ENCODE measurements around the gene MUC21.

The MUC21 gene

DNA sequence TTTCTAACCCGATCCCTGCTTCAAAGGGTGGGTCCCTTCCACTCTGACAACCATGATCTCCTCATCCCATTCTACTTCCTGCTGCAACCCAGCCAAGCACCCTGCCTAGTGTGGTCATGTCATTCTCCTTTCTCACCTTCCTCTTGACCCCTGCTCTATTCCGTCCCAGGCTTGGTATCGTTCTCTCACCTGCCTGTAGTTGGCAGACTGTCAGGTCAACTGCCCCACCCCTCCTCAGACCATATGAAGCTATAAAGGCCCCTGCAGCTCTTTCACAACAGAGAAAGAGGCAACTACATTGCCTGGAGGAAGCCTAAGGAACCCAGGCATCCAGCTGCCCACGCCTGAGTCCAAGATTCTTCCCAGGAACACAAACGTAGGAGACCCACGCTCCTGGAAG, at the start of gene MUC21:
Gene MUC21, plus strand, starts transcription at position 280 of the 400 bp plus-strand sequence. CDS start 241 bp downstream, outside the sequence.
- no peaks in the 10 kb centered on the region for H3K36me3 Mint-ChIP-seq (ENCODE audit: low read depth)
- H3K4me3 Mint-ChIP-seq: no peak within 1 kb of the TSS
- H3K27me3 Mint-ChIP-seq (ENCODE audit: low read depth): peaks cover 29% of the 10 kb centered on the region
- H3K4me1 Mint-ChIP-seq (ENCODE audit: low read depth): peaks cover 5% of the 10 kb centered on the region
- H3K9me3 Mint-ChIP-seq: no peaks in the 10 kb centered on the region
- no peak within 1 kb of the TSS for H3K27ac Mint-ChIP-seq

DNA sequence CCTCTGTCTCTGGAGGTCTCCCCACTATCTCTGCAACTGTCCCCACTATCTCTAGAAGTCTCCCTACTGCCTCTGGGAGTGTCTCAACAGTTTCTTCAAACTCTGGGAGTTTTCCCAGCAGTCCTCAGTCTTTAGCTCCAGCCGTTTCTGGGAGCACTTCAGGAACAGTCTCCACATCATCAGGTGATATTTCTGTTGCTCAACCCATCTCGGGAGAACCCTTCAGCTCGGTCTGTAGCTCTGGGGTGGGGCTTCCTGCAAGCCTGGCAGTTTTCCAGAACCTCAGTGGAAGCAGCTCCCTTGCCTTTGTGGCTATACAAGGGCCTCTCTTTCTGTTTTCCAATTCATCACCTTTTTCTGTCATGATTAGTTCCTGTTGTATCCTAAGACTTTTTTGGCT, 48.5 kb upstream of the MUC21 start:
- H3K9me3 Mint-ChIP-seq: no peaks in the 10 kb centered on the region
- H3K27ac Mint-ChIP-seq: no peak overlapping the region
- no peaks in the 10 kb centered on the region for H3K4me1 Mint-ChIP-seq (ENCODE audit: low read depth)
- no peak overlapping the region for H3K4me3 Mint-ChIP-seq
- no peaks in the 10 kb centered on the region for H3K36me3 Mint-ChIP-seq (ENCODE audit: low read depth)
- H3K27me3 Mint-ChIP-seq (ENCODE audit: low read depth): peaks cover 18% of the 10 kb centered on the region

DNA sequence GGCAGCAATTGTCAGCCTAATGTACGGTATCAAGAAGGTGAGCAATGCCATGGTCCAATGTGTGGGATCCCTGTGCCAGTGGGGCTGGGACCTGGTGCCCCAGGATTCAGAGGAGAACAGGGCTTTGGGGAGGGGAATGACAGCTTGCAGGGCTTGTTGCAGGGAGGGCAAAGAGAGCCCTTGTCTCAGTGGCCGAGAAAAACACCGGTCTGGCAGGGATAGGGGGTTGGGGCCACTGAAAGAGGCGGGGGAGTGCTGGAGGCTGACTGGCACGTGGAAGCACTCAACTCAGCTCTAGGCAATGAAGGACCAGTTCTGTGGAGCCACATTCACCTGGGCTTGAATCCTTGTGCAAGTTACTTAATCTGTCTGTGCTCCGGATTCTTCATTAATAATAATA, 46.3 kb upstream of the MUC21 start:
- no peaks in the 10 kb centered on the region for H3K9me3 Mint-ChIP-seq
- peaks cover 35% of the 10 kb centered on the region for H3K27me3 Mint-ChIP-seq (ENCODE audit: low read depth)
- no peak overlapping the region for H3K27ac Mint-ChIP-seq
- no peaks in the 10 kb centered on the region for H3K4me1 Mint-ChIP-seq (ENCODE audit: low read depth)
- H3K36me3 Mint-ChIP-seq (ENCODE audit: low read depth): no peaks in the 10 kb centered on the region
- no peak overlapping the region for H3K4me3 Mint-ChIP-seq

DNA sequence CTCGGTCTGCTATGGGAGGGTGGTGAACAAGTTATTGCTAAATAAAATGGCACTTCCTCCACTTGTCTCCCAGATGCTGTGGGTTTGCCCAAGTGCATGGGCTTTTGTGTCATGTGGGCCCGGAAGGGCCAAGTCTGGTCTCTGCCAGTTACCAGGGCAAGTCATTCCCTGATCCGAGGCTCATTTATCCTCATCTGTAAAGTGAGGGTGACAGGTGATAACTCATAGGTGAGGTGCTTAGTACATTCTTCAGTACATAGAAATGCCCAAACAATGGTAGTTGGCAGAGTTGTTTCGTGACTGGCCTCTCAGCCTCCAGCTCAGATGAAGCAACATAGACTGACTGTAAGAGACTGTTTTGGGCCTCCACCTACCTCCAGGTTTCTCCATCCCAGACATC, 44.8 kb upstream of the MUC21 start:
- no peaks in the 10 kb centered on the region for H3K9me3 Mint-ChIP-seq
- H3K27me3 Mint-ChIP-seq (ENCODE audit: low read depth): peaks cover 49% of the 10 kb centered on the region
- no peaks in the 10 kb centered on the region for H3K4me1 Mint-ChIP-seq (ENCODE audit: low read depth)
- H3K36me3 Mint-ChIP-seq (ENCODE audit: low read depth): no peaks in the 10 kb centered on the region
- no peak overlapping the region for H3K27ac Mint-ChIP-seq
- H3K4me3 Mint-ChIP-seq: no peak overlapping the region

DNA sequence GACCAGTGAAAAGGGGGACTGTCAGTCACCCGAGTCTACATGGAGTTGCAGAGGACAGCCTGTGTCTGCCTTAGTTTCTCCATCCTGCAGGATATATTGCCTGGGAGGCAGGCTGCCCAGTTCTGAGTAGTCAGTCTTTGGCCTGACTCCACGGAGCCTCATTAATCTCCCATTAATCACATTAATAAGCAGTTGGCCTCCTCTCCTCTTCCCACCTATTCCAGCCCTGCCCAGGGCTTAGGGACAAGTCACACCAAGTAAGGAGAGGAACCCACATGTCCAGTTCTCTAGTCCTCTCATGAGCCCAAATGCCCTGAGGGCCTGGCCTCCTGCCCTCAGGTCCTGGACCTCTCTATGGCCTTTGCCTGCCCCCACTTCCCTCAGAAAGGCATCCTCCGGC, 44.0 kb upstream of the MUC21 start:
- Mint-ChIP-seq H3K27ac (no peak overlapping the region), H3K4me1 (ENCODE audit: low read depth) (no peaks in the 10 kb centered on the region), H3K36me3 (ENCODE audit: low read depth) (no peaks in the 10 kb centered on the region), H3K27me3 (ENCODE audit: low read depth) (peaks cover 55% of the 10 kb centered on the region), H3K9me3 (no peaks in the 10 kb centered on the region), H3K4me3 (no peak overlapping the region)

DNA sequence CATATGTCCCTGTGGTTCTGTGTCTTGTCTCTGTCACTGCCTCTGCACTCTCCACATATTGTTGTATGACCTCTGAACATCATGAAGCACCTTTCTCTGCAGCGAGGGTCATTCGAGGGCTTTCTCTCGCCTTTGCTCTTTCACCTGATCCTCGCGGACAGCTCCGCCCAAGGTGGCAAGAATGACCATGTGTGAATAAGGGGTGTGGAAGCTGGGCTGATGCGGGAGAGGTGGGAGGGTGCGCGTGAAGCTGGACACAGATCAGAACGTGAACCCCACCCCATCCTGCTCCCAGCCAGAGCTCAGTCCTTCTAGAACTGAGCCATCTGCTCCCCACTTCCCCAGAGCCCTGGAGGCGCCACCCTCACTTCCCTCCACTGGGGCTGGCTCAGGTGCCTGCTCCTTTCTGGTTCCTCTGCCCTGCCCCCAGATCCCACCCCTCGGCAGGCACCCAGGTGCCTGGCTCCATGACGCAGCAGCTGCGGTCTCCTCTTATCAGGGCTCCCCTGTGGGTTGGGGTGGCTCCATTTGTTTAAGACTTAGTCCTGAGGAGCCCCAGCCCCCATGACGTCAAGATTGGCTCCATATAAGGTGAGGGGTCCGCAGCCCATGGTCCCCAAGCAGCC, 43.0 kb upstream of the MUC21 start, which contains the start of gene MUCL3:
Gene MUCL3, plus strand, starts transcription at position 613 of the 626 bp plus-strand sequence. CDS start 27 bp downstream, outside the sequence.
- H3K27me3 Mint-ChIP-seq (ENCODE audit: low read depth): peaks cover 61% of the 10 kb centered on the region
- no peaks in the 10 kb centered on the region for H3K4me1 Mint-ChIP-seq (ENCODE audit: low read depth)
- H3K36me3 Mint-ChIP-seq (ENCODE audit: low read depth): no peaks in the 10 kb centered on the region
- no peaks in the 10 kb centered on the region for H3K9me3 Mint-ChIP-seq
- no peak within 1 kb of the TSS for H3K4me3 Mint-ChIP-seq
- H3K27ac Mint-ChIP-seq: no peak within 1 kb of the TSS

DNA sequence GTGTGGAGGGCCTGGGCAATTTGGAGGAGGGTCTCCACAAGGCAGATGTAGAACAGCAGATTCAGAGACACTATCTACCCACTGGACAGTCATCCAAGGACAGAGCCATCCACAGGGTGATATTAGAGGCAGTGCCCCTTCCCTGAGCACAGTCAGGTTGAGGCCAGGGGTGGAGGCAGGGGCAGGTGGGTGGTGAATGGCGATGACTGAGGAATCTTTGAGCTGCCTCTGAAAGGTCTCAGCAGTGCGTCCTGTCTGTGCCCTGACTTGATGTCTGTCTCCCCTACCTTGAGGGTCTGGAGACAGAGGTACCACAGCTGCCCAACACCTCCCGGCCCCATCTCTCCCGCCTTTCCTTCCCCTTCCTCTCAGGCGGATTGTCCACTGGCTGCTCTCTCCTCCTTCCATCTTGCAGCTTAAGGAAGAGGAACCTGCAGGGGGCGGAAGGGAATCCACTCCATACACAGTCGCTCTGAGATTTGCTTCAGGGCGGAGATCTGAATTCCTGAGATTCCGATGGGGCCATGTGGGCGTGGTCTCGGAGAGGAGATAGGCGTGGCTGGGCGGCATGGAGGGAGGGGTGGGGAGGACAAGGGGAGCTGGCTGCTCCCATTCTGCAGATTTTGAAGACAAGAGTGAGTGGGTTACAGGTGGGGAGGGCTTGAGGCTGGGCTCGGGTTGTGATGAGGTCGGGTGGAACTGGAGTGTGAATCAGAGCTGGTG, 41.0 kb upstream of the MUC21 start:
- no peaks in the 10 kb centered on the region for H3K9me3 Mint-ChIP-seq
- no peak overlapping the region for H3K27ac Mint-ChIP-seq
- H3K4me1 Mint-ChIP-seq (ENCODE audit: low read depth): no peaks in the 10 kb centered on the region
- peaks cover 71% of the 10 kb centered on the region for H3K27me3 Mint-ChIP-seq (ENCODE audit: low read depth)
- no peak overlapping the region for H3K4me3 Mint-ChIP-seq
- no peaks in the 10 kb centered on the region for H3K36me3 Mint-ChIP-seq (ENCODE audit: low read depth)

DNA sequence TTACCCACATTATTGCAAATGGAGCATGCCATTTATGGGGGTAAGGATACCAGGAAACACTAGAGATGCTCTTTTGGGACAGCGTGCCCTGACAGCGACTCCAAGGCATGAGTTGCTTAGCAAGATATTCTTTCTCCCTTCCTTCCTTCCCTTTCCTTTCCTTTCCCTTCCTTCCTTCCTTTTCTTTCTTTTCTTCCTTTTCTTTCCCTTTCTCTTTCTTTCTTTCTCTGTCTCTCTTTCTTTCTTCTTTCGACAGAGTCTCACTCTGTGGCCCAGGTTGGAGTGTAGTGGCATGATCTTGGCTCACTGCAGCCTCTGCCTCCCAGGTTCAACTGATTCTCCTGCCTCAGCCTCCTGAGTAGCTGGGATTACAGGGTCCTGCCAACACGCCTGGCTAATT, 39.5 kb upstream of the MUC21 start:
- H3K27me3 Mint-ChIP-seq (ENCODE audit: low read depth): peaks cover 80% of the 10 kb centered on the region
- no peaks in the 10 kb centered on the region for H3K4me1 Mint-ChIP-seq (ENCODE audit: low read depth)
- no peak overlapping the region for H3K27ac Mint-ChIP-seq
- H3K9me3 Mint-ChIP-seq: no peaks in the 10 kb centered on the region
- H3K4me3 Mint-ChIP-seq: no peak overlapping the region
- H3K36me3 Mint-ChIP-seq (ENCODE audit: low read depth): no peaks in the 10 kb centered on the region

DNA sequence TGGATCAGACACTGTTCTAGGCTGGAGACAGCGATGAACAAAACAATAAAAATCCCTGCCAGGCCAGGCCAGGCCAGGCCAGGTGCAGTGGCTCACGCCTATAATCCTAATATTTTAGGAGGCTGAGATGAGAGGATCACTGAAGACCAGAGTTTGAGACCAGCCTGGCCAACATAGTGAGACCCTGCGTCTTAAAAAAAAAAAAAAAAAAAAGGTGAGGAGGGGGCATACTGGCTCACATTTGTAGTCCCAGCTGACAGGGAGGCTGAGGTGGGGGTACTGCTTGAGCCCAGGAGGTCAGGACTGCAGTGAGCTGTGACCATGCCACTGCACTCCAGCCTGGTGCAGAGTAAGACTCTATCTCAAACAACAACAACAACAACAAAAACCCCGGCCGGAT, 38.2 kb upstream of the MUC21 start:
- peaks cover 86% of the 10 kb centered on the region for H3K27me3 Mint-ChIP-seq (ENCODE audit: low read depth)
- H3K4me3 Mint-ChIP-seq: no peak overlapping the region
- H3K36me3 Mint-ChIP-seq (ENCODE audit: low read depth): no peaks in the 10 kb centered on the region
- no peaks in the 10 kb centered on the region for H3K9me3 Mint-ChIP-seq
- no peaks in the 10 kb centered on the region for H3K4me1 Mint-ChIP-seq (ENCODE audit: low read depth)
- no peak overlapping the region for H3K27ac Mint-ChIP-seq

DNA sequence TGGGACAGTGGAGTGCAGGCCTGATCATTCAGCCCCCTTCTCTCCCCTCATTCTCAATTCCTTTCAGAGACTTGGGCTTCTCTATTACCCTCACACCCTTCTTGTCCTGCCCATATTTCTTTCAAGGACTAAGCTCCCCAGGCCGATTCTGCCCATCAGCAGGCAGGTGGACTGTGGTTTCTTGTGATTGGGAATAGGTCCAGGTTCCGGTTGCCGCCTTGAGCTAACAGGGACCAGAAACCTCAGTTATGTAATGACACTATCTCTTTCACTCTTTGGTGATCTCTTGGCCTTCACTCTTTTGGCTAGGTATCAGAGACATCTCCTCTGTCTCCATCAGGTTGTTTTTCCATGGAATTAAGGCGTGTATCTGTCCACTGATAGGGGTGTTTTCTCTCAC, 36.3 kb upstream of the MUC21 start:
- Mint-ChIP-seq H3K36me3 (ENCODE audit: low read depth) (no peaks in the 10 kb centered on the region), H3K27me3 (ENCODE audit: low read depth) (peaks cover 89% of the 10 kb centered on the region), H3K4me3 (no peak overlapping the region), H3K9me3 (no peaks in the 10 kb centered on the region), H3K27ac (no peak overlapping the region), H3K4me1 (ENCODE audit: low read depth) (peaks cover 3% of the 10 kb centered on the region)

DNA sequence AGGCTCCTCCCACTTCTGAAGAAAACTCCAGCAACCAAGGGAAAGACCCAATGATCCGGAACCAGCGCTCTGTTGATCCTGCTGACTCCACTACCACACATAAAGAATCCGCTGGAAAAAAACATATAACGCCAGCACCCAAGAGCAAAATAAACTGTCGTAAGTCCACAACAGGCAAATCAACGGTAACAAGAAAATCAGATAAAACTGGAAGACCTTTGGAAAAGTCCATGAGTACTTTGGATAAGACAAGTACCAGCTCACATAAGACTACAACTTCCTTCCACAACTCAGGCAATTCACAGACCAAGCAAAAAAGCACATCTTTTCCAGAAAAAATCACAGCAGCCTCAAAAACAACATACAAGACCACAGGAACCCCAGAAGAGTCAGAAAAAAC, 34.7 kb upstream of the MUC21 start:
- Mint-ChIP-seq H3K9me3 (no peaks in the 10 kb centered on the region), H3K4me3 (no peak overlapping the region), H3K27me3 (ENCODE audit: low read depth) (peaks cover 88% of the 10 kb centered on the region), H3K36me3 (ENCODE audit: low read depth) (no peaks in the 10 kb centered on the region), H3K4me1 (ENCODE audit: low read depth) (peaks cover 3% of the 10 kb centered on the region), H3K27ac (no peak overlapping the region)

DNA sequence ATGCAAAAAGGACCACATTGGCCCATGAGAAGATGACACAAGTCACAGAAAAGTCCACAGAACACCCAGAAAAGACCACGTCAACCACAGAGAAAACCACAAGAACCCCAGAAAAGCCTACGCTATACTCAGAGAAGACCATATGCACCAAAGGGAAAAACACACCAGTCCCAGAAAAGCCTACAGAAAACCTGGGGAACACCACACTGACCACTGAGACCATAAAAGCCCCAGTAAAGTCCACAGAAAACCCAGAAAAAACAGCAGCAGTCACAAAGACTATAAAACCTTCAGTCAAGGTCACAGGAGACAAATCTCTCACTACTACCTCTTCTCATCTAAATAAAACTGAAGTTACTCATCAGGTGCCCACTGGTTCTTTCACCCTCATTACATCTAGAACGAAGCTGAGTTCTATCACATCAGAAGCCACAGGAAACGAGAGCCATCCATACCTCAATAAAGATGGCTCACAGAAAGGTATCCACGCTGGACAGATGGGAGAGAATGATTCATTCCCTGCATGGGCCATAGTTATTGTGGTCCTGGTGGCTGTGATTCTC, 31.5 kb upstream of the MUC21 start:
- Mint-ChIP-seq H3K27ac (no peak overlapping the region), H3K36me3 (ENCODE audit: low read depth) (no peaks in the 10 kb centered on the region), H3K4me1 (ENCODE audit: low read depth) (peaks cover 8% of the 10 kb centered on the region), H3K4me3 (no peak overlapping the region), H3K9me3 (no peaks in the 10 kb centered on the region), H3K27me3 (ENCODE audit: low read depth) (peaks cover 92% of the 10 kb centered on the region)

DNA sequence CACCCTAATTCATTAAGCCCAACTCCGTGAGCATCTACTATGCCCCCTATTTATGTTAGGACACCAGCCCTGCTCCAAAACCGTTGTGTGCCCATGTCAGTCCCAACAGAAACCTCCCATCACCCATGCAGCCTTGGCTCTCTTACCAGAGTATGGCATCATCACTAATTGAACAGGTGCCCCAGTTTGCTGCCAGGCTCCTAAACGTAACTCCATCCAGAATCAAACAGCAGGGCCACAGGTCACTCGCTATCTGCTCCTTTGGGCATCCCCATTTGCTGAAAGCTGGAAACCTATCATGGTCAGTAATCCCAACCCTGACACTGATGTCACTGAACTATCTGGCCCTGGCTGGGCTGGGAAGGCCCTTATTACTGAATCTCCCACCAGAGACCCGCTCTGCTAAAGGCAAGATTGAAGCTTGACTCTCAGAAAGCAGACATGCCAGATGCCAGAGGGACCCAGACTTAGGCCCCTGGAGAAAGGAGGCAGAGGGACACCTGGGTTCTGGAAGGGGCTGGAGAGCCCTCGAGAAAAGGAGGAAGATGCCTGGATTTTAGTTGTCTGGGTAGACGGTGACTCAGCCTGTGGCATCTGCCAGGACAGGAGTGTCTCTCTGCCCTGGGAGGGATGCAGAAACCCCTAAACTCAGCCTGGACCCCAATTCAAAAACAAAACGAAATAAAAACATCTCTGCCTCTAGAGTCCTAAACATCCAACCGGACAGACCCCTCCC, 28.7 kb upstream of the MUC21 start:
- H3K9me3 Mint-ChIP-seq: no peaks in the 10 kb centered on the region
- peaks cover 8% of the 10 kb centered on the region for H3K4me1 Mint-ChIP-seq (ENCODE audit: low read depth)
- H3K4me3 Mint-ChIP-seq: peak overlapping the region; percentile 57
- peaks cover 86% of the 10 kb centered on the region for H3K27me3 Mint-ChIP-seq (ENCODE audit: low read depth)
- H3K36me3 Mint-ChIP-seq (ENCODE audit: low read depth): no peaks in the 10 kb centered on the region
- no peak overlapping the region for H3K27ac Mint-ChIP-seq

DNA sequence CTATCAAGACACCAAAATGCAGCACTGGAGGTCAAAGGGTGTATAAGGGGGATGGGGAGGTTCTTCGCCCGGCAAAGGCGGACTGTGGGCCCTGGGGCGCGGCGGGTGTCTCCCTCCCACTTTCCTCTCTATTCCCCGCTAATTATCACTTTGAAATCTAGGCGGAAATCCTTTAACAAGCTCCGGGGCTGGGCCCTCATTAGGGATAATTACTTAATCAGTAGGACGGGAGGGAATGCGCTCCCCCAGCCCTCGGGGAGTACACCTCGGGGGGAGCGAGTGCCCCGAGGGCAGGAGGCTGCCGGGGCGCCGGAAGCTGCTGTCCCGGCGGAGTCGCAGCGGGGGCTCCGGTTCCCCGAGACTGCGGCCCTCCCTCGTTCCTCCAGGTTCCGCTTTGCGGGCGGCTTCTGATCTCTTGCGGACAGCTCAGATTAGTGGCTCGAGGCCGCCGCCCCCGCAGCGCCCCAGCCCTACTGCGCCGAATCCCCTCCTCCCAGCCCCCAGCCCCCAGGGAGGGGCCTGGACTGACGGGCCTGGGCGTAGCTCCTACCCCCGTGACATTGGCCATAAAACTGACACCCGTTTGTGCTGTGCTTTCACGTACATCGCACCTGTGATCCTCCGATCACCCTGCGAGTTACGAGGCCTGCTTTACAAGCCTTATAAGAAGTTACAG, 28.0 kb upstream of the MUC21 start:
- H3K9me3 Mint-ChIP-seq: no peaks in the 10 kb centered on the region
- peaks cover 81% of the 10 kb centered on the region for H3K27me3 Mint-ChIP-seq (ENCODE audit: low read depth)
- H3K4me1 Mint-ChIP-seq (ENCODE audit: low read depth): peaks cover 8% of the 10 kb centered on the region
- no peak overlapping the region for H3K27ac Mint-ChIP-seq
- H3K4me3 Mint-ChIP-seq: peak overlapping the region; percentile 64
- H3K36me3 Mint-ChIP-seq (ENCODE audit: low read depth): no peaks in the 10 kb centered on the region

Data from T-helper 1 cell treated with Interleukin-12 subunit alpha and Interleukin-12 subunit beta and Interleukin-4 antibody, amounts not matched to agents 30 μg/mL and 1 μg/mL, for 36 hours (primary cell).